ENCODE results near the gene ZNF697.

Gene ZNF697

DNA sequence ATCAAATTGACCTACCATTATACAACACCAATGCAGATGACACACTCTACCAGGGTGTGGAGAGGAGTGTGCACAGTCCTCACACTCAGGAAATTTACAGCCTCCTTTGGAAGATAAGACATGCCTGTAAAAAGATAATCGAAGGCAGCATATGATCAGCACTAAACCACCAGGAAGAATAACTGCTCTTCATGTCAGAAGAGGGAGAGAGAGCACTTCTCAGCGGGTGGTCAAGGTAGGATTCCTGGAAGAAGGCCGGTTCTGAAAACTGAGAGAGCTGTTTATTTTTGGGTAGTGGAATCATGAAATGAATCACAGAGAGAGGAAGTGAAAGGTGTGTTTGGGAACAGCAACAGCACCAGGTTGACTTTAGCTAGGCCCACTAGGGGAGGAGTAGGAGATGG is 14.0 kb upstream of the ZNF697 start:
- DNase-seq (ENCODE audit: low read depth in 2 of 2): no peak

DNA sequence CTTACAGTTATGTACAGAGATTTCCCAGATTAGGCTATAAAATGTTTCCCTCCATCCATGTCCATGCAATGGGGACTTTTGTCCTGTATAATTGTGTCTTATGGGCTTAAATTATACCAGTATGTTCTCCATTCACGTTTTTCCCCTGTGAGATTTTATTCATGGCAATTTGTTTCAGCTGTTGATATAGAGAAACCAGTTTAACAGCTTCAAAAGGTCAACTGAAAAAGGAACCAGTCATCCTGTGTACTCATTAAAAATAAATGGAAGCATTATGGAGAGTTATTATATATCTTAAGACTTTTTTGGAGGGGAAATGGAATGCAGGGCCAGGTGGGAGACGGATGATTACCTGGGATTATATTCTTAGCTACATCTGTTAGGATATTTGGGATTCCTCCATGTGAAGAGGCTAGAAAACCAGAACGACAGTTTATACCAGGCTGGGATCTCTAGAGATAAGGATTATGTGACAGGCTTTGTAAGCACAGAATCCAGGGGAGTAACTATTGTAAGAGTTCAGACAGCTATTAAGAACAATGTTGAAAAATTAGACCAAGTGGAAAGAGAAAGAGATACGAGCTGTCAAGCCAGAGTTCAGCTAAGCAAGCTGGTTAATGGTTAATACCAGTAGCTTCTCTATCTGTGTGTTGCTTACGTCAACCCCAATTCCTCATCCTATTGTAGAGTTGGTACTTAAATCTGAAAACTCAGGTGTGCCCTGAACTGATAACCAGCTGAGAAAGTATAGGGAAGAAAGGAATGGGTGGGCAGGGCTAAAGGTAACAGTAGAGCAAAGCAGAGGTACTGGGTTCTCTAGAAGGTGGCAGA is 12.4 kb upstream of the ZNF697 start:
- no peak for DNase-seq (ENCODE audit: low read depth in 2 of 2)

DNA sequence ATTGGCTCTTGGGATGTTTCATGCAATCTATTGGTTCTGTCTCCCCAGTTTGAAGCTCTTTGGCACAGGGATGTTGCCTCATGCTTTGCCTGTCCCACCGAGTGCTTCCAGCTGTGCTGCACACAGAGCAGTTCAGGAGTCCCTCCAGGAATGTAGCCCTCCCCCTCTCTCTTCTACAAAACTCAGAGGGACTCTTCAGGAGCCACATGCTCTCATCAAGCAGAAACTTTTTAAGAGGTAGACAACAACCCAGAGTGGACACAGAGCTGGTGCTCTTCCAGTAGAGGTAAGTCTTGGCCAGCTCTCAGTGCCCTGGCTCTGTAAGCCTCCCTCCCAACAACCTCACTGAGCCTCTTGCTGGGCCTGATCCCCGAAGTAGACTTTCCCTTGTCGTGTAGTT is 11.6 kb upstream of the ZNF697 start:
- DNase-seq (ENCODE audit: low read depth in 2 of 2): no peak

DNA sequence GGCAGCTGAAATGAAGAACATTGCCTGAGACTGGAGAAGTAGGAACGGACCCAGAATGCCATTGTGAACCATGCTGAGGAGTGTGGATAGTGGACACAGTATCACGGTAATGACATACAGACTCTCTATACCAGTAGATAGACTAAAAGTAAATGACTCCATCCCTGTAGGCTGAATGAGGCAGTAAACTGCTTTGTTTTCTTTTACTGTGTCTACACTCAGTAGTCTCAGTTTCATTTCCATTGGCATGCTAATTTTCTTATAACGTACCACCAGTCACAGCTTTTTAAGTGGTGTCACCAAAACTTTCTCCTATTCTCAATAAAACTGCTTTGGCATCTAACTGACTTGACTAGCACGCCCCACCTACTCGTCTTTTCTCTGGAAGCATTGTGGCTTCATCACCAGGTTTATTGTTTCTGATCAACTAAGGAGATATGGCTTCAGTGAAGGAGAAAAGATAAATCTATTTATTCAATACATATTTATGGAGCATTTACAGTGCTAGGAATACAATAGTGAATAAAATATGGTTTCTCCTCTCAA is 8.4 kb upstream of the ZNF697 start:
- no peak for DNase-seq (ENCODE audit: low read depth in 2 of 2)

DNA sequence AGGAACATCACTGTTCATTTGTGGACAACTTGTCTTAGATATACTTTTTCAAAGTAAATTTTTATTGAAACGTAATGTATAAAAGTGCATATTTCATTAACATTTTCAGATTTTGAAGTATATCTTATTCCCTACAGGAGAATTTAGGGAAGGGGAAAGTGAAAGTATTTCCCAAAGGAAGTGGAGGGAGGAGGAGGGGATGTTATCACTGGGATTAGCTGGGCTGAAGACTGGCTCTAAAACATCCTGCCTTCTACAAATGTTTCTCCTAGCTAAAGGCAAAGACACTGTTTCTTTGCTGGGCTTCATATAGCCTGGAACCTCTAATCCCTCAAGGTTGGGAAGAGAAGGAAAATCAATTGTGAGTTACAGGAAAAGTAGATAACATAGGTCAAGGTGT is 7.1 kb upstream of the ZNF697 start:
- DNase-seq (ENCODE audit: low read depth in 2 of 2): no peak

DNA sequence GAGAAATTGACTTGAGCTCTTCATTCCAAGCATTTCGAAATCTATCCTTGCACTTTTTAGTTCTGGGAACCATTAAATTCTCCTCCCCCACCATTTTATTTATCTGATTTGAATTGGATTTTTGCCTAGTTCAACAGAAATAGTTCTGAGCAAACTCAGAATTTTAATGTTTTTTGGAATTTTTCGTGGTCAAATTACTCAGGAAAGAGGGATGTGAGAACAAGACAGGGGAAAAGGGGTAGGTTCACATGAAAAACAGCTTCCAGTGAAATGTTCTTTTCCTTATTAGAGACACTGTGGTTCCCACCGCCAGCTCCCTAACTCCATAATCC is 5.7 kb upstream of the ZNF697 start:
- DNase-seq (ENCODE audit: low read depth in 2 of 2): no peak

DNA sequence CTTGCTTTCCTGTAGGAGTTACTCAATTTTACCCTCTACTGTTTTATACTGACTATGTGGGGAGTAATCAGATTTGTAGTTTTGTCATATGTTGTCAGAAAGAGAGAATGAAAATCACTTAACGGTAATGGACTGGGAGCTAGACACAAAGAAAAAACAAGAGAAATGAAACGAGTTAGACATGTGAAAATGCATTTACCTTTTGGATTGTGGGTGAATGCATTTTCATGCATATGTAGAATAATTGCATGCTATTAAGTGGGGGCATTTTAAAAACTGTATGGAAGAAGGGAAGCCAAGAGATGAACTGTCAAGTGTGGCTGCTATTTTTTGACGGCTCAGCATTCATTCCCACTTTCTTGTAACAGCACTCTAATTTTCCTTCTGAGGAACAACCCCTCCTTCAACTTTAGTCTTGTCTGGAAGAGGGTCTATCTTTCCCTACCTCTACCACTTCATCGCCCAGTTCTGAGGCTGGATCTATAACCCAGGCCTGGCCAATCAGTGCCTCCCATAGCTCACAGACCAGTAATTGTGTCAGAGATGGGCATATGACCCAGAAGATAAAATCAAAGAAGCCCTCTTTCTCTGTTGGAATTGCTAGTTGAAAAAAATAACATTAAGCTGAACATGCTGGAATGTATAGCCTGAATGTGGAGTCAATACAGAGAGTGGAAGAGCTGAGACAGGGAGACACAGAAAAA is 5.2 kb upstream of the ZNF697 start:
- no peak for DNase-seq (ENCODE audit: low read depth in 2 of 2)

DNA sequence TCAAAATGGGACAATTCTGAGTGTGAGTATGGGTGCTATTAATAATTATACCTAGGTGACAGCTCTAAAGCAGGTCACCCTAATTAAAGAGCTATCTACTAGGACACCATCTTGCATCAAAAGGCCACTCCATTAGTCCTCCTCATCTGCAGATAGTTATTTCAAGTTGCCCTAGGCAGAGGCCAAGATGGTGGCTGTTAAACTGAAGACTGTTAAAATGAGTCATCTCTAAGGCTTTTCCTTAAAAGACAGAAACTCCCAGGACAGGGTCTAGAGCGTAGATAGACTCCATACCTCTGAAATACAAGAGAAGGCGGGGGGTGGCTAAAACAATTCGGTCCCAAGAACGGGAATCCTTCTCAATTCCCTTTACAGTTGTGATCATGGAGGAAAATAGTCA is 4.5 kb upstream of the ZNF697 start:
- no peak for DNase-seq (ENCODE audit: low read depth in 2 of 2)

DNA sequence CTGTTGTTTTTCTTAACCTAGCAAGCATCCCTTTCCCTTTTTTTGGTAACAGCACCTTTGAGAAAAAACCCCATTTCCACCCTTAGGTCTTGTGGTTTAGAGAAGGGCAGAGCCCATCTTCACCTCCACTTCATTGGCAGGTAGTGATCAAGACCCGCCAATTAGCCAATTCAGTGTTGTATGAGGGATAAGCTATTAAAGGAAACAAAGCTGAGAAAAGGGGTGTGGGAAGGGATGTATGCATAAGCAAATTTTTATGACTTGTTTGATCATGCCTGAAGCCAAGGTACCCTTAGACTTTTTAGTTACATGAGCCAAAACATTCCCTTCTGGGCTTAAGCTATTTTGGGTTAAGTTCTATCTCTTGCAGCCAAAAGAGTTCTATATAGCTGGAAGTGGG is 3.6 kb upstream of the ZNF697 start:
- no peak for DNase-seq (ENCODE audit: low read depth in 2 of 2)

DNA sequence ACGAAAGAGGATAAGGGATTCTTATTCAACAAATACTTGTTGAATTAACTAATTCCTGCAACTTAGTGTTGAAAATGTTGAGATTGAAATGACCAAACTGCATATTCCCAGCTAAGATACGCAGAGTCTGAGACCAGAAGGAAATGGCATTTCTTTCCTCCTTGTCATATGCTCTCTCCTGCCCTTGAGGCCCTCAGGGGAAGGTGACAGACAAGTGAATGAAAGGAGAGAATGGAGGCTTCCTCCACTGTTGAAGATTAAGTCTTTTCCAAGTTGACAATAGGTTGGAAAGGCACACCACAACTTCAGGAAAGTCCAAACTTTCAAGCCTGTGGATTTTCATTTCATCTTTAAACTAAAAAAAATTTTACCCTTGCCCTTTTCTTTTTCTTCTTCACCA is 3.1 kb upstream of the ZNF697 start:
- no peak for DNase-seq (ENCODE audit: low read depth in 2 of 2)

DNA sequence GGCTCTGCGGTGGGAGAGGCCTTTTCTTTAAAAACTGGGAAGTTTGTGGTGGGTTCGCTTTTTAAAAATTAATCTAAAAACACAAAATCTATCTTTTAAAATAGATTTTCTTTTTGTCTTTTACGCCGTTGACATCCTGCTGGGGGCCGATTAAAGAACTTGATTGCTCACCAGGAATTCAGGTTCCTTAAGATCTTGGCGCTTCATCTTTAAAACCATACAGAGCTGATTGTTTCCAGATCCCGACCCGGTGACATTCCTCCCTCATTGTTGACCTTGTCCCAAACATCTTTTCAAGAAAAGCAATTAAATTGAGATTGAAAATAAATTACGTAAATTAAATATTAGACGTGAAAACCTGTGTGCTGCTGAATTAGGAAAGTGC is 546 bp upstream of the ZNF697 start:
- no peak for DNase-seq (ENCODE audit: low read depth in 2 of 2)

DNA sequence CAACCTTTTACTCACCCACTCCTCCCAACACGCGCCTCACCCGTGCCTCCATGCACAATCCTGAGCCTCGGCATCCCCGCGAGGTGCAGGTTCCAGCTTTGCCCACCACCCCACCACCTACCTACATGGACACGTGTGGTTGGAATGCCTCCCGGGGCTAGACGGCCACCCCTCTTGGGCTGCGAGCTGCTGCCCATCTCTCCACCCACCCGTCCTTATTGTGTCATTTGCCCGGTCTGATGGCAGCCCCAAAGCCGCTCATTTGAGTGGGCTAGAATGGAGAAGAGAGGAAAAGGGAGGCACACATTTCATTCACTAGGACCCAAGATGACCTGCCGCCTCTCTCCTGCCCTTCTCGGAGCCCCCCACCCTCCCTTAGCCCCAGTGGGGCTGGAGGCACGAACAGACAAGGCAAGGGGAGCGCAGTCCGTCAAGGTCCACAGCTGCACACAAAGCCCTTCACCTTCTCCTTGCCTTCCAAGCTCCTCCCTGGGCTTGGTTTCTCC is 785 bp downstream of the ZNF697 start:
- DNase-seq (ENCODE audit: low read depth in 2 of 2): no peak

DNA sequence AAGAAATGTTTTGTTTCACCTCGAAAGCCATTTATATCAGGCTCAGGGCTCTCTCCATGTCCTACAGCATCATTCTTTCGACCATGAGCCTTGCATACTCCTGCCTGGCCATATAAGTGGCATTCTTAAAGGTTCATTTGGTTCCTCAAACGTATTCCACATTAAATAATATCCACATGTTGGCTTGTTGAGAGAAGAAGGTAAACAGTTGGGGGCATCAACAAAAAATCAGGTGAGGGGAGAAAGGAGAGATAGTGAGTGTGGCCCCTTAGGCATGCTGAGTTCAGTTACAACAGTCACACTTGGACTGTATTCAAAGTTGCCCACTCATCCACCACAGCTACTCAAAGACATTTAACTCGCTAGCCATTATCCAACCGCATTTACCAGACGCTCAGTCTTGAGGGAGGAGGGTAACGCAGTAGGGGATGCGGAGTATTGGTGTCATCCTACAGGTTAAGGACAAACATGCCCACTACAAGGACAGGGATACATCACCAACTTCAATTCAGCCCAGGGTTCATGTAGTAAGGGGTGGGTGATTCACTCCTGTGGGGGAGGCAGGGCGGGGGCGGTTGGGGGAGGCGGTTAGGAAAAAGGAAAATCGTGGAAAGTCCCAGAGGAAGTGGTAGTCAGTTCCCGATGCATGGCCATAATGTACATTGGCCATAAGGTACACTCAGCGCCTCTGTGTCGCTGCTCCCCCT is 1.4 kb downstream of the ZNF697 start:
- no peak for DNase-seq (ENCODE audit: low read depth in 2 of 2)

DNA sequence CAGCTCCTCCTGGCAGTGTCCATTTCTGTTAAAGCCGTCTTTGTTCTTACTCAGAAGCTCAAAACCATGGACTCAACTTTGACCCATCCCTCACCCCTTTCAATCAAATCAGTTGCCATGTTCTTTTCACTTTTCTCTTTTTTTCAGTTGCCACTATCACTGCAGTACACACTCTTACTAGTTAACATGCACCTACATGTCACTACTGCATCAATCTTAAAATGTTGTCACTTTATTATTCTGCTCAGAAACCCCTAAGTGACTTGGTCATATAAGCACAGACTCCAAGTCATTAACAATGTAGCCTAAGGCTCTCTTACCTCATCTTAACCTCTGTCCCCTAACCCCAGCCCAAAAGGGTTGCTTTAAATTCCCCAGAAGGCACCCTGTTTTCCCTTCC is 9.0 kb downstream of the ZNF697 start:
- no peak for DNase-seq (ENCODE audit: low read depth in 2 of 2)

DNA sequence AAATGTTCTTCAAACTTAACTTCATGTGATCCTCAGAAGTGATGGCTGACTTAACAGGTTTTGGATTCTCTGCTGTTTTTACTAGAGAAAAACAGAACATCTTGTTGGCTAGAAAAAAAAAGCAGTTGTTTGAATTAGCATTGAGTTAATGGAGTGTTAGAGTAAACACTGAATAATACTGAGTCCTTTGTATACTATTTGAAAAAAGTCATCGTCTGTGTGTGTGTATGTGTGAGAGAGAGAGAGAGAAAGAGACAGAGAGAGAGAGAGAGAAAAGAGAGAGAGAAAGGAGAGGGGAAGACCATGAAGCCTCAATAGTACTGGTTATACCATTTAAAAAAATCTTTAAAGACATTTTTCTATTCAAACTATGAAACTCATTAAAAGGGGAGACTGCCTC is 10.4 kb downstream of the ZNF697 start:
- DNase-seq (ENCODE audit: low read depth in 2 of 2): no peak

DNA sequence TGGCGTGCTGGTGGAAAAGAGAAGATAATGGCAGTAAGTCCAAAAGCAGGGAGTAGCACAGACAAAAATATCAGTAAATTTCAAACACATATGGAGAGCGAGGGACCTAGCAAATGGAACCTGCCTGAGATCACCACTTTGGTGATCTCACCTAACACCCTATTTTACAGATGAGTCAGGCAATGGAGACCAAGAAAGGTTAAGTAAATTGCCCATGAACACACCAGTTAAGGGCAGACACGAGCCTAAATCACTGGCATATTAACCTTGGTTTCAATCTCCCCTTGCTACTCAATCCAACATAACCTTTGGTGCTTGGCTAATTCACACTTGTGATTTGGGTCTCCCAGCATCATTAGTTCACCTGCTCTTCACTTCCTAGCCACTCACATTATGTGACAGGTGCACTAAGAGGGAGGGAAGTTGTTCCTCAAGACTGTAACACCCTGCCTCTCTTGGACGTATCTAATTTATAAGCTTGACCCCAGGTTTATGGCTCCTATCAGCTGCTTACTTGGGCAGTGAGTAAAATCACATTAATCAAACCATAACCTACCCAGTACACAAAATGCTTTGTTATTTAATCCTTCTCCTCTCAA is 11.5 kb downstream of the ZNF697 start:
- no peak for DNase-seq (ENCODE audit: low read depth in 2 of 2)

DNA sequence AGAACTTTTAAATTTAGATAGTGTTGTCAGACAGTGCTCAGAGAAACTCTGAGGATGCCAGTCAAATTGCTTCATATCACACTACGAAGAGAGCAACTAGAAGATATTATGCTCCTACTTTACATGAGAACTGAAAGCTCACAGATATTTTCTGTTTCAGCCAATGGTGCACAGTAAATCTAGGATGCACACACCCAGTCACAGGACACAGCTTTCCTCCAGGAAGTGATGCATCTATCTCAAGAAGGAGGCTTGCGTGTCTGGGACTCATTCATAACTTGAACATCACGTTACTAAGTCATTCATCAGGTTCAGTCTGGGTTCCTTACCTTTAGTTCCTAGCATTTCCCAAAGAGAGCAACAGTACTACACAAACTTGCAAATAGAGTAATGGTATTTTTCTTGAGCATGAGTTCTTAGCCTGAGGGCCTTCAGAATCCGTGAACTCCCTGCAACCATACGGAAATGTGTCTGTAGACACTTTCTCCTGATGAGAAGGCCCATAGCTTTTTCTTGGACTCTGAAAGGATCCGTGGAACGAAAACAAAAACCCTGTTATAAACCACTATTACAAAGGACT is 12.2 kb downstream of the ZNF697 start:
- no peak for DNase-seq (ENCODE audit: low read depth in 2 of 2)

DNA sequence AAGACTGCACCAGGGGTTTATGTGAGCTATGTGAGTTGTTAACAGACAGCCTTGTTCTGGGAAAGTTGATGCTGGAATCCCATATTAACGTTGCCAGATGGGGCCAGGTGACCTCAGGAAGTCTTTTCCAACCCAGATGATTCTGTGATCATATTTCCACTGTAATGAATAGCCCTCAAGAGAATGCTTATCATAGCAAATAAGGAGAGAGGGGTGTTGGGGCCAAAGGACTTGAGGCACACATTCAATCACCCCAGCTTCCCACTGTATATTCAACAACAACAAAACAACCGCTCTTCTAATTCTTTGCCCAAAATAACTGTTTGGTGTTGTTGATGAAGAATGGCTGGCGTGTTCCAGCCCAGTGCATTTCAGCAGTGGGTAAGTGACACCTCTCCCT is 14.1 kb downstream of the ZNF697 start:
- no peak for DNase-seq (ENCODE audit: low read depth in 2 of 2)

DNA sequence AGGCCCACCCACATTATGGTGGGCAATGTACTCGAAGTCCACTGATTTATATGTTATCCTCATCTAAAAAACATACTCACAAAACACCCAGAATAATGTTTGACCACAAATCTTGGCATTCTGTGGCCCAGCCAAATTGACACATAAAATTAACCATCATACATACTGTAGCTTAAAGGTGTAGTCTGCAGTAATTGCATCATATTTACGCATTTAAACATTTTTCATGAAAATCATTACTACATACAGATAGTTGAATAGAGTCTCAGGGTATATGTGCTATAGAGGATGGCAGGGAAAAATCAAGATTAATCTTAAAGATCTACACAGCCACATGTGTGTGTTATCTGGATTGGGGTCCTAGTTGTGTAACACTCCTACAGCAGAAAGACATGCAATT is 14.5 kb downstream of the ZNF697 start:
- no peak for DNase-seq (ENCODE audit: low read depth in 2 of 2)

DNA sequence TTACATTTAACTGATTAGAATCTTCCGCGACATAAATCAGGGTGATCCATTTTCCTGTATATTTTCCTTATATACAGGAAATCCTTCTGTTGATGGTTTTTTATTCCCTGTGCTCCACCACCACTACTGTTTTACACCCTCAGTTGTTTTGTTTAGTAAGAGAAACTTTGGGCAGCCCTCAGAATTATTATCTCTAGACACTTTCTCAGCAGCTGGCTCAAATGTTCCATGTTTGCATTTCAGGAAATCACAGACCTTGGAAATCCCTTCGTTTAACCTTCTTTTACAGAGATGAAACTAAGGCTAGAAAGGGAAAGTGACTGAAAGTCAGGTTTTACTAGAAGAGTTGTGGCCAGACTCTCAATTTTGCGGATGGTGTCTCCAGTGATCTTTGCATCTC is 15.2 kb downstream of the ZNF697 start:
- no peak for DNase-seq (ENCODE audit: low read depth in 2 of 2)

DNA sequence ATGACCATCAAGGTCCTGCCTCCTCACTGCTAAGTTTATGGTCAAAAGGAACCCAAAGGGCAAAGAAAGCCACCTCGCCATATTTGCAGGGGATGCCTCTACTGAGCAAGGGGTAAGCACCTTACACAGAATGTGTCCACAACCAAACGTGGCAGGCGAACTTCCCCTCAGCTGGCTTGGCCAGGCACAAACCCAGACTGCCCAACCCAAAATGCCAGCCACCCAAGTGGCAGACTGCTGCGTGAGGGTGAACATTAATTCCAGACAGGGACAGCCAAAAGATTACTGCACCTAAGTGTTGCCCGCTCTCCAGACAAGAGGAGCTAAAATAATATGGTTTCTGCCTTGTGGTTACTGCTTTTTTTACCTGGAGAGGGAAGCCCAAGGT is 16.0 kb downstream of the ZNF697 start:
- no peak for DNase-seq (ENCODE audit: low read depth in 2 of 2)
